OCI-LY7 (cell line): ENCODE data around the gene RIOK3. TPM values are rescaled to one million over a fixed set of nuclear protein-coding genes. Genes with fewer than 3 reads are reported as not detected.

Experiments used
- BruUV-seq: library from RNA; stranded (reverse); fragments of 400-500 nt; replicated peaks from 2 replicates; lab custom pipeline; 2021; lab: Mats Ljungman, UMichigan
- CTCF ChIA-PET: fragments of 300-600 bp; sonication (Branson Sonifier 250); formaldehyde crosslinking; loops from one replicate; lab custom pipeline; 2022; ENCODE audit warnings: antibody characterized with exemption; ENCODE audit not compliant: unreplicated experiment; lab: Charles Lee
- POLR2A ChIA-PET: fragments of 300-600 bp; sonication (Branson Sonifier 250); formaldehyde crosslinking; loops from one replicate; lab custom pipeline; 2022; ENCODE audit warnings: antibody characterized with exemption; lab: Charles Lee
- DNase-seq: peaks from one replicate; pipeline ENCODE4 v3.0.0-alpha.2; 2015; ENCODE audit warnings: low spot score
- H2AFZ ChIP-seq: fragments of 200-600 bp; sonication (generic), shearing (Covaris generic); 2 replicates; pipeline ENCODE4 v1.6.1; 2014; ENCODE audit warnings: mild to moderate bottlenecking, antibody characterized with exemption, low read length, moderate library complexity
- H3K27ac ChIP-seq: fragments of 200-600 bp; sonication (generic); 2 replicates; pipeline ENCODE4 v1.5.1; 2014; ENCODE audit warnings: mixed run types, low read depth, mild to moderate bottlenecking, moderate library complexity, low read length, inconsistent platforms; ENCODE audit not compliant: poor library complexity, severe bottlenecking
- H3K36me3 ChIP-seq: fragments of 200-600 bp; sonication (generic); 2 replicates; pipeline ENCODE4 v1.6.1; 2014; ENCODE audit warnings: mild to moderate bottlenecking, antibody characterized with exemption, low read length, moderate library complexity, mixed read lengths; ENCODE audit not compliant: insufficient read depth
- H3K4me1 ChIP-seq: fragments of 200-600 bp; sonication (generic); 2 replicates; pipeline ENCODE4 v1.5.1; 2014; ENCODE audit warnings: mild to moderate bottlenecking, low read length; ENCODE audit not compliant: insufficient read depth, poor library complexity, severe bottlenecking
- H3K4me2 ChIP-seq: fragments of 200-600 bp; sonication (generic); 2 replicates; pipeline ENCODE4 v1.6.1; 2014; ENCODE audit warnings: mild to moderate bottlenecking, low read length
- H3K4me3 ChIP-seq: fragments of 200-600 bp; sonication (generic); 2 replicates; pipeline ENCODE4 v1.5.1; 2014; ENCODE audit warnings: mild to moderate bottlenecking, low read depth, low read length; ENCODE audit not compliant: poor library complexity, severe bottlenecking
- H3K79me2 ChIP-seq: fragments of 200-600 bp; sonication (generic); 2 replicates; pipeline ENCODE4 v1.6.1; 2016; ENCODE audit warnings: low read depth, mild to moderate bottlenecking, low read length, moderate library complexity, mixed read lengths; ENCODE audit not compliant: insufficient read depth
- H3K9me2 ChIP-seq: fragments of 200-600 bp; sonication (generic); 2 replicates; pipeline ENCODE4 v1.6.1; 2016; ENCODE audit warnings: mild to moderate bottlenecking, low read length, mixed read lengths; ENCODE audit not compliant: insufficient read depth
- H3K9me3 ChIP-seq: fragments of 200-600 bp; sonication (generic); 2 replicates; pipeline ENCODE4 v1.6.1; 2014; ENCODE audit warnings: mild to moderate bottlenecking, mixed run types, low read length, mixed read lengths
- H4K20me1 ChIP-seq: fragments of 200-600 bp; sonication (generic); 2 replicates; pipeline ENCODE4 v1.6.1; 2014; ENCODE audit warnings: mild to moderate bottlenecking, antibody characterized with exemption, low read length, moderate library complexity, mixed read lengths; ENCODE audit not compliant: insufficient read depth
- CTCF ChIP-seq: fragments of 200-600 bp; sonication (generic); conservative IDR thresholded peaks from 2 replicates; pipeline ENCODE4 v1.5.1; 2014; ENCODE audit warnings: mild to moderate bottlenecking, antibody characterized with exemption, low read length, moderate library complexity, mixed read lengths
- EZH2phosphoT487 ChIP-seq: fragments of 200-600 bp; sonication (generic); IDR thresholded peaks from 2 replicates; pipeline ENCODE4 v1.6.1; 2018; ENCODE audit warnings: low read depth, borderline replicate concordance, mild to moderate bottlenecking, mixed run types, antibody characterized with exemption, low read length, moderate library complexity, mixed read lengths
- intact Hi-C: fragments of 100-400 bp; cut with micrococcal nuclease; formaldehyde crosslinking; loops from one replicate; pipeline ENCODE4 v1.10.0; 2022; ENCODE audit not compliant: unreplicated experiment
- total RNA-seq, 2 experiments: library from RNA; depleted of rRNA in 1 of 2; stranded (reverse); fragments of >200 nt in 1 of 2; shearing (Covaris generic) in 1 of 2; gene quantifications; 2 replicates each; pipeline ENCODE4 v1.2.3, GENCODE V29; 2014 to 2022

The RIOK3 gene
- total RNA-seq, 2 experiments from 2014 or later = 26.6 to 52.4 TPM

- Histone ChIP-seq H3K9me2 (no peaks in the 10 kb centered on the region), H4K20me1 (no peaks in the 10 kb centered on the region), H3K27ac (no peak overlapping the region), H2AFZ (no peak overlapping the region), H3K4me1 (no peaks in the 10 kb centered on the region), H3K9me3 (no peaks in the 10 kb centered on the region), H3K36me3 (peaks cover 99% of the 10 kb centered on the region), H3K4me3 (no peak overlapping the region), H3K4me2 (no peak overlapping the region), H3K79me2 (no peaks in the 10 kb centered on the region)
- POLR2A ChIA-PET = no interaction called here
- DNase-seq = no peak
- BruUV-seq = no TSS peak
- CTCF ChIA-PET = no interaction called here
- TF ChIP-seq CTCF = no peak
- TF ChIP-seq EZH2phosphoT487 = no peak
- intact Hi-C loops = loop anchor here (5.0 to 10.0 kb wide), 2 partner anchors 293 to 395 kb away; no protein-coding TSS in a partner anchor
Measured at GRCh38 chr18:23519734-23520133, 66.6 kb downstream of the RIOK3 start.

- H3K9me2 ChIP-seq = no peaks in the 10 kb centered on the region
- H2AFZ ChIP-seq = no peak overlapping the region
- no peaks in the 10 kb centered on the region for H4K20me1 ChIP-seq
- H3K79me2 ChIP-seq = no peaks in the 10 kb centered on the region
- H3K27ac ChIP-seq = no peak overlapping the region
- ChIA-PET CTCF (no interaction called here), POLR2A (interaction anchor here (0.5 kb wide), 1 partner anchor 887 kb away, joined by 3 read pairs; no protein-coding TSS in a partner anchor)
- H3K4me2 ChIP-seq = no peak overlapping the region
- H3K4me1 ChIP-seq = no peaks in the 10 kb centered on the region
- H3K36me3 ChIP-seq = peaks cover 97% of the 10 kb centered on the region
- no peak overlapping the region for H3K4me3 ChIP-seq
- intact Hi-C loops = no loop called here
- TF ChIP-seq EZH2phosphoT487 (no peak), CTCF (no peak)
- BruUV-seq = no TSS peak
- H3K9me3 ChIP-seq = no peaks in the 10 kb centered on the region
- DNase-seq = no peak
Measured at GRCh38 chr18:23521271-23521670, 68.2 kb downstream of the RIOK3 start.

- no peak for DNase-seq
- Histone ChIP-seq H3K4me1 (no peaks in the 10 kb centered on the region), H3K27ac (no peak overlapping the region), H3K4me3 (no peak overlapping the region), H2AFZ (no peak overlapping the region), H3K79me2 (no peaks in the 10 kb centered on the region), H3K9me3 (no peaks in the 10 kb centered on the region), H4K20me1 (no peaks in the 10 kb centered on the region), H3K4me2 (no peak overlapping the region), H3K9me2 (no peaks in the 10 kb centered on the region), H3K36me3 (peaks cover 97% of the 10 kb centered on the region)
- no TSS peak for BruUV-seq
- intact Hi-C loops = no loop called here
- POLR2A ChIA-PET = interaction anchor here (0.7 to 0.8 kb wide), 2 partner anchors 17 to 31 kb away, joined by 3 to 5 read pairs; no protein-coding TSS in a partner anchor
- CTCF ChIA-PET = no interaction called here
- TF ChIP-seq CTCF (no peak), EZH2phosphoT487 (no peak)
Measured at GRCh38 chr18:23521907-23522306, 68.8 kb downstream of the RIOK3 start.
